ENCODE data around the gene RPRD1B.
A peak's percentile ranks its signal among the peaks of the same experiment; 100 is the strongest.
"Not testable (repeated sequence)": the region's sequence is repeated elsewhere in the genome, so short reads cannot be mapped to it uniquely, and the experiment has no call there.

Gene RPRD1B

GRCh38 chr20:38076548-38076947, 43.0 kb downstream of the RPRD1B start:
- no peak for DNase-seq

GRCh38 chr20:38078084-38078483, 44.5 kb downstream of the RPRD1B start:
- DNase-seq: peak; percentile 50

- DNase-seq: no peak
Measured at GRCh38 chr20:38079353-38079752, 45.8 kb downstream of the RPRD1B start.

- no peak for DNase-seq
Measured at GRCh38 chr20:38081575-38081974, 48.0 kb downstream of the RPRD1B start.

GRCh38 chr20:38082894-38083293, 49.3 kb downstream of the RPRD1B start:
- no peak for DNase-seq

GRCh38 chr20:38083338-38084048, 49.9 kb downstream of the RPRD1B start:
- DNase-seq: peak; percentile 41

- no peak for DNase-seq
Measured at GRCh38 chr20:38084425-38084951, 50.9 kb downstream of the RPRD1B start.

- no peak for DNase-seq
Measured at GRCh38 chr20:38085026-38085425, 51.5 kb downstream of the RPRD1B start.

GRCh38 chr20:38089500-38089899, 56.0 kb downstream of the RPRD1B start:
- DNase-seq: no peak

- DNase-seq: no peak
Measured at GRCh38 chr20:38090061-38090460, 56.5 kb downstream of the RPRD1B start.

- DNase-seq: peak; percentile 36
Measured at GRCh38 chr20:38091441-38092216, 58.1 kb downstream of the RPRD1B start.

- no peak for DNase-seq
Measured at GRCh38 chr20:38092260-38092857, 58.8 kb downstream of the RPRD1B start.

- DNase-seq: no peak
Measured at GRCh38 chr20:38092915-38093314, 59.4 kb downstream of the RPRD1B start.

GRCh38 chr20:38093641-38094077, 60.1 kb downstream of the RPRD1B start:
- no peak for DNase-seq

- DNase-seq: peak; percentile 94
Measured at GRCh38 chr20:38094373-38094891, 60.9 kb downstream of the RPRD1B start.

GRCh38 chr20:38095017-38095686, 61.6 kb downstream of the RPRD1B start:
- peak; percentile 74 for DNase-seq

- DNase-seq: no peak
Measured at GRCh38 chr20:38098952-38099351, 65.4 kb downstream of the RPRD1B start.

- not testable (repeated sequence) for DNase-seq
Measured at GRCh38 chr20:38102206-38102605, 68.7 kb downstream of the RPRD1B start.

GRCh38 chr20:38104285-38104684, 70.7 kb downstream of the RPRD1B start:
- DNase-seq: no peak

- no peak for DNase-seq
Measured at GRCh38 chr20:38106461-38106860, 72.9 kb downstream of the RPRD1B start.

- DNase-seq: not testable (repeated sequence)
Measured at GRCh38 chr20:38107386-38107785, 73.8 kb downstream of the RPRD1B start.

GRCh38 chr20:38107916-38108315, 74.4 kb downstream of the RPRD1B start:
- DNase-seq: not testable (repeated sequence)

All from suppressor macrophage treated with lipopolysaccharide for 4 hours (primary cell).